ENCODE measurements around the gene PTGS1.

The PTGS1 gene

GRCh38 chr9:122374885-122375420 lies 4.1 kb downstream of the PTGS1 start:
- DNase-seq (ENCODE audit: low read depth in 2 of 2), result no peak

GRCh38 chr9:122376796-122377195 lies 6.0 kb downstream of the PTGS1 start:
- DNase-seq (ENCODE audit: low read depth in 2 of 2), result no peak

- DNase-seq (ENCODE audit: low read depth in 2 of 2), result no peak
Observed at GRCh38 chr9:122377241-122378164, 6.7 kb downstream of the PTGS1 start.

DNA sequence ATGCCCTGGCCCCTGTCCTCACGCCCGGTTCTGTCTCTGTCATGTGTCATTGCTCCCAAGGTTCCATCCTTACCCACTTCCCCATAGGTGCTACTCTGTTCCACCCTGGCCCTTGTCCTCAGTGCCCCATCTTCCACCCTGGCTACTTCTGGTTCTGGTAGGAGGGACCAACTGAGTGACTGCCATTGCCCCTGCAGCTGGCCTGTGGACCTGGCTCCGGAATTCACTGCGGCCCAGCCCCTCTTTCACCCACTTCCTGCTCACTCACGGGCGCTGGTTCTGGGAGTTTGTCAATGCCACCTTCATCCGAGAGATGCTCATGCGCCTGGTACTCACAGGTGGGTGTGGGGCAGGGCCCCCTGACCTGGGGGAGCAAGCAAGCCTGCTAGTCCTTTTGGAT lies 7.4 kb downstream of the PTGS1 start:
- DNase-seq (ENCODE audit: low read depth in 2 of 2), result no peak

DNA sequence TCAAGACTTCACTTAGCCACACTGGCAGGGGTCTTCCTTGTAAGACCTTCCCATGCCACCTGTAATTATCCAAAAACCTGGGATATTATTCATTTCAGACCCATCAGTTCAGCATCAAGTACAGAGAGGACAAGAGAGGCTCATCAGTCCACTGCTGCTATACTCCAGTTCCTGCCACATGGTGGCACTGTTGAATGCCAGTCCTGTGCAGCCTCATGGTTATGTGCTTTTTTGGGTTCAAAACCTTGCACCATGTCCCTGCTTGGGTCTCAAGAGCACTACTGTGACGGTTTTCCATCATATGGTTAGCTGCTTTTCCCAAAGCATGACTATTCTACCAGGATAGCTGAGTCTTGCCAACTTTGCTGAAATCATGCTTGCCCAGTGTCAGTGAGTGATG lies 8.5 kb downstream of the PTGS1 start:
- no peak for DNase-seq (ENCODE audit: low read depth in 2 of 2)

DNA sequence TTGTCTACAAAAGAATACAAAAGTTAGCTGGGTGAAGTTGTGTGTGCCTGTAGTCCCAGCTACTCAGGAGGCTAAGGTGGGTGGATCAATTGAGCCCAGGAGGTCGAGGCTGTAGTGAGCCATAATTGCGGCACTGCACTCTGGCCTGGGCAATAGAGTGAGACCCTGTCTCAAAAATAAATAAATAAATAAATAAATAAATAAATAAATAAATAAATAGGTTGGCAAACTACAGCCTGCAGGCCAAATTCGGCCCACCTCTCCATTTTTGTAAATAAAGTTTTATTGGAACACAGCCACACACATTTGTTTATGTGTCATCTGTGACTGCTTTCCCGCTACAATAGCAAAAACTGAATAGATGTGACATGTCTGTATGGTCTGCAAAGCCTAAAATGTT lies 9.5 kb downstream of the PTGS1 start:
- no peak for DNase-seq (ENCODE audit: low read depth in 2 of 2)

DNA sequence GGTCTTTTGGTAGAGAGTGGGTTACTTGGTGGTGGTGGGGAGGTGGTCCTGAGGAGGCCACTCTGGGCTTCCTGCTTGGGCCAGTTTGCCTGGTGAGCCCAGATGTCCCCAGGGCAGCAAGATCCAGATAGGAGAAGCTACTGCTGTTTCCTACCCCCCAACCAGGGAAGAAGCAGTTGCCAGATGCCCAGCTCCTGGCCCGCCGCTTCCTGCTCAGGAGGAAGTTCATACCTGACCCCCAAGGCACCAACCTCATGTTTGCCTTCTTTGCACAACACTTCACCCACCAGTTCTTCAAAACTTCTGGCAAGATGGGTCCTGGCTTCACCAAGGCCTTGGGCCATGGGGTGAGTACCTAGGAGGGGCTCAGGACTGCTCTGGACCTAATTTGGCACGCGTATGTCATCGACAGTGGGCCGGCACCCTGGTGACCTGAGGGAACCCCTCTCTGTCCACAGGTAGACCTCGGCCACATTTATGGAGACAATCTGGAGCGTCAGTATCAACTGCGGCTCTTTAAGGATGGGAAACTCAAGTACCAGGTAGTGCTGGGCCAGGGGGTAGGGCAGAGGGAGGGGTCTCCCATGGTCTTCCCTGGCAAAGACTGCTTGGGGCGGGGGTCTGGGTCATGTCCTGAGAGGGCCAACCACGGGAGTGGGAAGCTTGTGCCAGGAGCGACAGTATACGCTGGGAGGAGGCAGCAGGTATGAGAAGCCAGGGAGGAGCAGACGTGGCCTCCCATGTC lies 10.6 kb downstream of the PTGS1 start:
- DNase-seq (ENCODE audit: low read depth in 2 of 2), result no peak

DNA sequence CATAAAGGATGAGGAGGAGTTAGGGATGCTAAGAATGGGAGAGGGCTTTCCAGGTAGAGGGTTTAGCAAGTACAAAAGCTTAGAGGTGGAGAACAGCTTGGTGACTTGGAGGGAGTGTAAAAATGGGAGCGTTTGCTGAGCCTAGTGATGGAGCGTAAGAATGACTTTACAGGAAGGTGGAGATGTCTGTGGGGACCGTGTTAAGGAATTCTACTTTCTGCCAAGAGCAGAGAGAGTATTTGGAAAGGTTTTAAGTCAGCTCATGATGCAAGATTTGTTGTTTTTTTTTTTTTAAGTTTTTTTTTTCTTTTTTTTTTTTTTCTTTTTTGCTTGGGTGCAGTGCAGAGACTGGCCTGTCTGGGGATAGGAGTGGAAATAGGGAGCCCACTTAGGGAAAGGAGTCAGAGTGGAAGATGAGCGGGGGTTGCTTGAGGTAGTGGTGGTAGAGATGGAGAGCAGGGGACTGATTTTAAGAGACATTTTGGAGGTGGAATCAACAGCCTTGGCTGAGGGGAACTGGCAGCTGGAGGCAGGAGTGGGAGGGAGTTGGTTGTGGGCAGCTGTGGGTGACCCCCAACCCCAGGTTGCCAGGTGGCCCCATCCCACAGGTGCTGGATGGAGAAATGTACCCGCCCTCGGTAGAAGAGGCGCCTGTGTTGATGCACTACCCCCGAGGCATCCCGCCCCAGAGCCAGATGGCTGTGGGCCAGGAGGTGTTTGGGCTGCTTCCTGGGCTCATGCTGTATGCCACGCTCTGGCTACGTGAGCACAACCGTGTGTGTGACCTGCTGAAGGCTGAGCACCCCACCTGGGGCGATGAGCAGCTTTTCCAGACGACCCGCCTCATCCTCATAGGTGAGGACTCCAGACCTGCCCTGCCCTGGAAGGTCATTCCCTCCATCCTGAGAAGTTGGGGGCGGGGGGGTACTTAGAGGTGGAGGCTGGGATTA lies 12.4 kb downstream of the PTGS1 start:
- no peak for DNase-seq (ENCODE audit: low read depth in 2 of 2)

DNA sequence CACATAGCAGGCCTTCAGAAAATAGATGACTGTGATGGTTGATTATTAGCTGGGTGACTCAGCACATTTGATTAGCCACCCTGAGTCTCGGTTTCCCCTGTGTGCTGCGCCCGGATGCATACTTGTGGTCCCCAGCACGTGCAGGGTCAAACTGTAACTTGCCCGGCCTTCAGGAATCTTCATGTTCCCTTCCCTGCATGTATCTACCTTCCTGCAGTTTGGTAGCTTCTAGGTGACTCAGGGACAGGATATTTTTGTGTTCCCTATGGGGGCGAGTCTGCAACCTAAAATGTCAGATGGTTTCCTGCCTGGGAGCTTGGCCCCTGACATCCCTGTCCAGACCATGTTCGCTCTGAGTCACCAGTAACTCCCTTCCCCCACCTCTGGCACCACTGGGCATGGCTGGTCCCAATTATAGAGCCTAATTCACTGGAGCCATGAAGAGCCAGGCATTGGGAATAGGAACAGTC lies 13.2 kb downstream of the PTGS1 start:
- DNase-seq (ENCODE audit: low read depth in 2 of 2), result no peak

- DNase-seq (ENCODE audit: low read depth in 2 of 2), result no peak
Observed at GRCh38 chr9:122386311-122386872, 15.6 kb downstream of the PTGS1 start.

GRCh38 chr9:122387536-122387935 lies 16.7 kb downstream of the PTGS1 start:
- no peak for DNase-seq (ENCODE audit: low read depth in 2 of 2)

GRCh38 chr9:122389195-122389594 lies 18.4 kb downstream of the PTGS1 start:
- no peak for DNase-seq (ENCODE audit: low read depth in 2 of 2)

- no peak for DNase-seq (ENCODE audit: low read depth in 2 of 2)
Observed at GRCh38 chr9:122389799-122390481, 19.1 kb downstream of the PTGS1 start.

- no peak for DNase-seq (ENCODE audit: low read depth in 2 of 2)
Observed at GRCh38 chr9:122392284-122392683, 21.5 kb downstream of the PTGS1 start.

DNA sequence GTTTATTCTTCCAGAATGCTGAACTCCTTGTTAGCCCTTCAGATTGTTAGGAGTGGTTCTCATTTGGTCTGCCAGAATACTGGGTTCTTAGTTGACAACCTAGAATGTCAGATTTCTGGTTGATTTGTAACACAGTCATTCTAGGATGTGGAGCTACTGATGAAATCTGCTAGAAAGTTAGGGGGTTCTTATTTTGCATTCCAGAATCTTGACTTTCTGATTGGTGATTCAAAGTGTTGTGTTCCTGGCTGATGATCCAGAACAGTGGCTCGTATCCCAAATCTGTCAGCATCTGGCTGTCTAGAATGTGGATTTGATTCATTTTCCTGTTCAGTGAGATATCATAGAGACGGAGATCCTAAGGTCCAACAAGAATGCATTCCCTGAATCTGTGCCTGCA lies 21.9 kb downstream of the PTGS1 start:
- DNase-seq (ENCODE audit: low read depth in 2 of 2), result no peak

DNA sequence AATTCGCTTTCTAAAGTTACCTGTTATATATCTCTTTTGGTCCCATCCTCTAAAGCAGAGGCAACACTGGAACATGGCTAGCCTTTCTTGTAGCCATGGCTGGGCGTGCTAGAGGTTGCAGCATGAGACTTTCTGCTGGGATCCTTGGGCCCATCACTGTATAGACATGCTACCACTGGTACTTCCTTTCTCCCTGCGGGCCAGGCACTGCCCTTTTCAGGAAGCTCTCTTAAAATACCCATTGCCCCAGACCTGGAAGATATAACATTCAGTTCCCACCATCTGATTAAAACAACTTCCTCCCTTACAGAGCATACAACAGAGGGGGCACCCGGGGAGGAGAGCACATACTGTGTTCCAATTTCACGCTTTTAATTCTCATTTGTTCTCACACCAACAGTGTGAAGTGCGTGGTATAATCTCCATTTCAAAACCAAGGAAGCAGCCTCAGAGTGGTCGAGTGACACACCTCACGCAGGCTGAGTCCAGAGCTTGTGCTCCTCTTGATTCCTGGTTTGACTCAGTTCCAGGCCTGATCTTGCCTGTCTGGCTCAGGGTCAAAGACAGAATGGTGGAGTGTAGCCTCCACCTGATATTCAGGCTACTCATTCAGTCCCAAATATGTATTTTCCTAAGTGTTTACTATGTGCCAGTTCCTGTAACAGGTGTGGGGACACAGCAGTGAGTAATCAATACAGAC lies 22.6 kb downstream of the PTGS1 start:
- no peak for DNase-seq (ENCODE audit: low read depth in 2 of 2)

DNA sequence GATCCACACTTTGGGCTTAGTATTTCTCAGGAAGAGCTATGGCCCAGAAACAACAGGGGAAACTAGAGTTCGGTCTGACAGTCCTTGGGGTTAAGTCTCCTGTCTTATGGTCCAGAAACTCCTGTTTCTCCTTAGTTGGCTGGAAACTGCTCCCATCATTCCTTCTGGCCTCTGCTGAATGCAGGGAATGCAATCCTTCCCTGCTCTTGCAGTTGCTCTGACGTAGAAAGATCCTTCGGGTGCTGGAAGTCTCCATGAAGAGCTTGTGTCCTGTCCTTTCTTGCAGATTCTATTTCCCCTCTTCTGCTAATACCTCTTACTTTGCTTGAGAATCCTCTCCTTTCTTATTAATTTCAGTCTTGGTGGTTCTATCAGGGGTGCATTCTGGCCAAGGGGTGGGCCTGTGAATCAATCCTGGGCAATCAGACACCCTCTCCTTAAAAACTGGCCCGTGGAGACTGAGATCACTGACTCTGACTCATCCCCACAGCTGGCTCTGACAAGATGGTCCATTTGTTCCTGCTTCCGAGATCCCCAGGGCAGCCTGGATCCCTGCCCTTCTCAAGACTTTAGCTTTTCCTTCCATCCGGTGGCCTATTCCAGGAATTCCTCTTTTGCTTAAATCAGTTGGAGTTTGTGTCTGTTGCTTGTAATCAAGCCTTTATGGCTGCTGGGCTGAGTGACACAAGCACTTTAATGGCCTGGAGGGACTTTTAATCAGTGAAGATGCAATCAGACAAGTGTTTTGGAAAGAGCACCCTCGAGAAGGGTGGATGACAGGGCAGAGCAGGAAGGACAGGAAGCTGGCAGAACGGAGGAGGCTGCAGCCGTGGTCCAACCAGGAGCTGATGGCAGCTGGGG lies 23.7 kb downstream of the PTGS1 start:
- DNase-seq (ENCODE audit: low read depth in 2 of 2), result no peak

DNA sequence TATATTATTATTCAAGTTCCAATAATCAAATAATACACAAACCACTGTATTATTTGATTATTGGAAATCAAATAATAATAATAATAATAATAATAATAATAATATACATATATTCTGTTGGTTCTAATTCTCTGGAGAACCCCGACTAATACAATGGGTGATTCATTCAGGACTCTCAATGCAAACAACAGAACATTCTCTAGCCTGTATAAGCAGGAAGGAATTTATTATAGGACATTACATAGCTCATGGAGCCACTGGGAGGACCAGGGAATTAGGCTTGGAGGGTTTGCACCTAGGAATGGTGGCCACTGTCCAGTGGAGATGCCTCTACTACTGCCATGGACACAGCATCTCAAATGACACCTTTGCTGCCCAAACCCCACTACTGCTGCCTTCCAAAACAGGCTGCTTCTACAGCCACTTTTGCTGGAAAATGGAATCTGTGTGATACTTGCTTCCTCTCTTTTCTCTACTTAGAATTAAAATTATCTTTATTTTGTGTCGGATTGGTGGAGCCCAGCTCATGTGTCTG lies 25.9 kb downstream of the PTGS1 start:
- no peak for DNase-seq (ENCODE audit: low read depth in 2 of 2)

DNA sequence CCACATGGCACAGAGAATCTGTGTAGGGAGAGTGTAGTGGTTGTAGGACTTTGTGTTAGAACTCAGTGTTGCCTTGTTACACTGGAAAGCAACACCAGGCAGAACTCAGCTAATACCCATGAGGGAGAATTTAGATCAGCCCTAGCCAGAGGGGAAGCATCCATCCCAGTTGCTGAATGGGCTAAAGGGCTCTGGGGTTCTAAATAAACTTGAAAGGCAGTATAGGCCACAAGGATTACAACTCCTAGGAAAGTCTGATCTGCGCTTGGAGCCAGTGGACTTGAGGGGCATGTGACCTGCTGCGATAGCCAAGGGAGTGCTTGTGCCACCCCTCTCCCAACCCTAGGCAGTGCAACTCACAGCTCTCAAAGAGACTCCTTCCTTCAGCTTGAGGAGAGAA lies 26.9 kb downstream of the PTGS1 start:
- DNase-seq (ENCODE audit: low read depth in 2 of 2), result no peak

Data from stimulated activated CD8-positive, alpha-beta memory T cell treated with anti-CD3 and anti-CD28 coated beads, Interleukin-15, amount 100 ng/mL, for 4 hours (primary cell).